NCI-H2171 treated with DMSO at 0.1 percent for 48 hours (cell line): Measurements from ENCODE around the gene STK32B.
"Not testable (repeated sequence)": the region's sequence is repeated elsewhere in the genome, so short reads cannot be mapped to it uniquely, and the experiment has no call there.

Experiments used
- DNase-seq: peaks from one replicate; lab custom pipeline; 2025; lab: John Stamatoyannopoulos, UW

The STK32B gene

DNA sequence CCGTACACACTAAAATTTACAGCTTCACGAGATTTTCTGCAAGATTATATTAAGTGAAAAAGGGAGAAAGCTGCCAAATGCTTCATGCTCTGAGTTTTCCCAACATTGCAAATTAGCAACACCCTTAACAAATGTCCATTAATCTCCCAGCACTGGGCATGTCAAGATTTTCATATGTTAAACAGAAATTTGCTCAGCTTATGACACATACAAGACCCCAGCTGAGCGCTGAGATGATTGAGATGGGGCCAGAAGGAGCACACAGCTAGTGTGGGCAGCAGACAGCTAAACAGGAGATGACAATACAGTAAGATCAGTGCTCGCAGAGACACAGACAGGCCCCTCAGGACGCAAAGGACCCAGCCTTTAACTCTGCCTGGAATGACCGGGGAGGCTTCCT lies 208.8 kb downstream of the STK32B start:
- no peak for DNase-seq

DNA sequence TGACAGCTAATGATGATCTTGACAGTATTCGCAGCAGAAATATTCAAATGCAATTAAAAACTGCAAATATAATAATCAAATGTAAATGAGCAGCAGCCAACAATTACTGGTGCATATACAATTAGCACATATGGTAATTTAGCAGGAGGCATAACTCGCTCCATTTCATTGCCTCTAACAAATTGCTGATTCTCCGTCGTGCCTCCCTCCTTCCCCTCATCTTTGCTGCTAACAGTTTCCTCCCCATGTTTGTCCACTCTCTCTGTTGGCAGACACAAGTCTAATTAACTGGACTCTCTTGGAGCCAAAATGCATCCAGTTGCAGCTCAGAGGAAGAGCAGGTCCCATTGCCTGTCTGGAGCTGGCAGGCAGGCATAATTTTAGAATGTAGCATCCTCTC lies 210.6 kb downstream of the STK32B start:
- DNase-seq: no peak

DNA sequence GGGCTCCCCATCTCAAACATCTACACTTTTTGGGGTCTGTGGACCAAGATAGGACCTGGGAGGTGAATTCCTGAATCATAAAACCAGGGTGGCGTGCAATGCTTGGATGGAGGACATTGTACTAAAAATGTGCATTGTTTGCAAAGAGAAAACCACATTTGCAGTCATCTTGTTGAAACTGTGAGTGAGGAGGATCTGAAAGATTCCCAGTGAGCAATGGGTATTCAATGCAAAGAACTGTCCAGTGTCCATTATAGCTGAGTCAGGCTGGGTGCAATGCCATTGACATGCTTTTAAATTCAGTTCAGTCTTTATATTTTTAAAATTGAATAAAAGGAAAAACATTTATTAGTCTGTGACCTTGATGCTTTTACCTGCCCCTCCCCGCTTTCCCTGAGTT lies 215.7 kb downstream of the STK32B start:
- DNase-seq: no peak

DNA sequence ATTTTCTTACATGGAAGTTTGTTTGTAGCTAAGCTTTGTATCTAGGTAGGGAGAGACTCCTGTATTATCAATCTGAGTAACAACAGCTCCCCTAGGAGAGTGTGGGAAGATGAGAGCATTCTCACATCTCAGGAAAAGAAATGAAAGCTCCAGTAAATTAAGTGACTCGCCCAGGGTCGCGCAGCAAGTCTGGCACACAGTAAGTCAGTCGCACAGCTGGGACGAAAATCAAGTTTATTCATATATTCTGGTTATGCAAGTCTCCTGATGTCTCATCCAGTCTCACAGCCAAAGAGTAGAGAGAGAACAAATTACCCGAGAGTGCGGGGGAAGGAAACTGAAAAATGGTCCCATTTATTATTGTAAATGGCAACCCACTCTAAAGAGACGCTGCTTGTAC lies 216.1 kb downstream of the STK32B start:
- DNase-seq: no peak

DNA sequence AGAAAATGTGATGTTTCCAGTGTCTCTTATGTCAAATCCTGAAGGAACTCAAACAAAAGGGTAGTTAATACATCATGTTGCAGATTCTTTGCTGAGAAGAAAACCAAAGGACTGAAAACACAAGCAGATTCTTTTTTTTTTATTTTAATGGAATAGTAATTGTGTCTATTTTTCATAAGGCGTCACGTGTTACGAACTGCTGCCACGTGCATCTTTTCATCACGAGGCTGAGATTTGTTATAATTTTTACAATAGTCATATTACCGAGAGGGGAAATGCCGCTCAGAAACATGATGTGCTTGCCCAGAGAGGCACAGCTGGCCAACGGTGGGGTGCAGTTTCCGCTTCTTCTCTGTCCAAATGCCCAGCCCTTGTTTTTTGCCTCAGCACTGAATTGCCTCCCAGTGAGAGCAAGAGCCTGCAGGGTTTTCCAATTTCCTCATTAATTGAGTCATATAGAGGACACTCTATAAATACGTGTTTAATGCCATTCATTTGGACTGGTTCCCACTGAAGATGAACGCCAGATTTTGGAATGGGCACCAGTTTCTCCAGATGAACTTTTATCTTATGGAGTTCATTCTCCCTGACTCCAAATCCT lies 225.3 kb downstream of the STK32B start:
- DNase-seq: no peak

DNA sequence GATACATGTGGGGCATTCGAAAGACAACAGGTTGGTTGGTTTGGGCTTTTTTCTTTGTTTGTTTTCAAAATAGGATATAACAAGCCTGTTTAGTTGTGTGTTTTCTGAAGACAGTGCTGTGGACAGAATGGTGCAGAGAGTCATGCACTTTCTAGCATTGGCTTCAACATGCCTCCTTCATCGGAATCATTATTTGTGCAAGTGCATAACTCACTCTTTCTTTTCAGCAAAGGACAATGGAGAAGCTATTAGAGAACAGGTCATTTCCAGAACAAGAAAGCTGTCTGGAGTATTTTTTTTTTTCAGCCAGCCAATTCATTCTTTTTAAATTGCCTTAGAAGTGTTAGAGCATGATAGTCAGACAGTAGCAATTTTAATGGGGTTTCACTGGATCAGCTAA lies 225.8 kb downstream of the STK32B start:
- DNase-seq: no peak

DNA sequence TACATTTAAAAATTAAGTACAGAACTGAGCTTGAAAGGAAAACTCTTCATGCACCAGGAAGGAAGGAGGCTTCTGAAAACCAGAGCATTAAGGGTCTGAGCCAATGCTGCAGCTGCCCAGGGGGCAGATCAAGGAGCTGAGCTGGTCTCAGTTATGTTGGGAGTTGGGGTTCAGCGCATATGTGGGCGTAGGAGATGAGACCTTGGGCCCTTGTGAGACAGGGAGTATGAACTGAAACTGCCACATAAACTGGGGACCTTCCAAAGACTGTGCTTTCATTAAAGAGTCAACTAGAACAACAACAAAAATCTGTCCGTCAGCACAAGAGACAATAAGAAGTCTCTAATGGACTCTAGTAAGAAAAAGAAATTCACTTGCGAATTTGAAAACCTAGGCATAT lies 226.9 kb downstream of the STK32B start:
- DNase-seq: no peak

DNA sequence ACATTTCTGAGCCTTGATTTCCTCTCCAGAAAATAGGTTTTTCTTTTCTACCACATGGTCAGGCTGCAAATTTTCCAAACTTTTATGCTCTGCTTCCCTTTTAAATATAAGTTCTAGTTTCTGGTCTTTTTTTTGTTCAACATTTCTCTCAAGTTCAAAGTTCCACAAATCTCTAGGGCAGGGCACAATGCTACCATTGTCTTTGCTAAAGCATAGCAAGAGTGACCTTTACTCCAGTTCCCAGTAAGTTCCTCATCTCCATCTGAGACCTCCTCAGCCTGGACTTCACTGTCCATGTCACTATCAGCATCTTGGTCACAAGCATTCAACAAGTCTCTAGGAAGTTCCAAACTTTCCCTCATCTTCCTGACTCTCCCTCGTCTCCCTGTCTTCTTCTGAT lies 228.8 kb downstream of the STK32B start:
- DNase-seq: not testable (repeated sequence)

DNA sequence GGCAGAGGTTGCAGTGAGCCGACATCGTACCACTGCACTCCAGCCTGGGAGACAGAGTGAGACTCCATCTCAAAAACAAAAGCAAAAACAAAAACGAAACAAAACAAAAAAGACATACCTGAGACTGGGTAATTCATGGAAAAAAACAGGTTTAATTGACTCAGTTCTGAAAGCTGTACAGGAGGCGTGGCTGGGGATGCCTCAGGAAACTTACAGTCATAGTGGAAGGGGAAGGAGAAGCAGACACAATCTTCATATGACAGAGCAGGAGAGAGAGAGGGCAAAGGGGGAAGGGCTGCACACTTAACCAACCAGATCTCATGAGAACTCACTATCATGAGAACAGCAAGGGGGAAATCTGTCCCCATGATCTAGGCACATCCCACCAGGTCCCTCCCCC lies 229.5 kb downstream of the STK32B start:
- no peak for DNase-seq

DNA sequence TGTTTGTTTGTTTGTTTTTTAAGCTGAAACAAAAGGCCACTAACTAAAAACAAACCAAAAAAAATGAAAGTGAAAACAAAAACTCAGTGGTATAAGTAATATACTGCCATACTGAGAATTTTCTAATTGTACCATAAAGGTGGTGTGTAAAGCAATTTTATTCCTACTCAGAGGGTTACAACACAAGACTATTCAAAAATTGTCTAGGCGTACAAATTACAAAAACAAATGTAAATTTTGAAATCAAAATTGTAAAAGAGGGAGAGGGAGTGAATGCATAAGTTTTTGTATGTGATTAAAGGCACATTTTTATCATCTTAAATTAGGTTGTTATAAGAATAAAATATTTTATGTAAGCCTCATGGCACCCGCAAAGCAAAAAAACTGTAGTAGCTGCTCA lies 232.6 kb downstream of the STK32B start:
- no peak for DNase-seq

DNA sequence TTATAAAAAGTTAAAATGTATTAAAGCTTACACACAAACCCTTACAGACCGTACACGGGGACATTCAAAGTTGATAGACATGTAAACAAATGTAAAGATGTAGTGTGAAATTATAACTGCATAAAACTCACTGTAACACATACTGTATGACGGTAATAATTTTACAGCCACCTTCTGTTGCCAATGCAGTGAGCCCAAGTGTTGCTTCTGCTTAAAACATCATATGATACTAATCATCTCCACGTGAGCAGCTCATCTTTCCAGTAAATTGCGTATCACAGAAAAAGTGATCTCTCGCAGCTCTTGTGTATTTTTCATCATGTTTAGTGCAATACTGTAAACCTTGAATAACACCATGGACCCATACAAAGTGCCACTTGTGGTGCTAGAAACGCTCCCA lies 233.2 kb downstream of the STK32B start:
- DNase-seq: no peak

DNA sequence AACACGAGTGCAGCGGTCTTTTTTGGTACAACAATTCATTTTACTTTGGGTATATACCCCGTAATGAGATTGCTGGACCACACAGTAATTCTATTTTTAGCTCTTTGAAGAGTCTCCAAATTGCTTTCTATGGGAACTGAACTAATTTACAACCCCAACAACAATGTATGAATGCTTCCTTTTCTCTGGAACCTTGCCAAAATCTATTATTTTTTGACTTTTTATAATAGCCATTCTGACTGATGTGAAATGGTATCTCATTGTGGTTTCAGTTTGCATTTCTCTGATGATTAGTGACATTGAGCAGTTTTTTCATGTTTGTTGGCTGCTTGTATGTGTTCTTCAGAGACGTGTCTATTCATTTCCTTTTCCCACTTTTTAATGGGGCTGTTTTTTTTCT lies 240.8 kb downstream of the STK32B start:
- DNase-seq: no peak

DNA sequence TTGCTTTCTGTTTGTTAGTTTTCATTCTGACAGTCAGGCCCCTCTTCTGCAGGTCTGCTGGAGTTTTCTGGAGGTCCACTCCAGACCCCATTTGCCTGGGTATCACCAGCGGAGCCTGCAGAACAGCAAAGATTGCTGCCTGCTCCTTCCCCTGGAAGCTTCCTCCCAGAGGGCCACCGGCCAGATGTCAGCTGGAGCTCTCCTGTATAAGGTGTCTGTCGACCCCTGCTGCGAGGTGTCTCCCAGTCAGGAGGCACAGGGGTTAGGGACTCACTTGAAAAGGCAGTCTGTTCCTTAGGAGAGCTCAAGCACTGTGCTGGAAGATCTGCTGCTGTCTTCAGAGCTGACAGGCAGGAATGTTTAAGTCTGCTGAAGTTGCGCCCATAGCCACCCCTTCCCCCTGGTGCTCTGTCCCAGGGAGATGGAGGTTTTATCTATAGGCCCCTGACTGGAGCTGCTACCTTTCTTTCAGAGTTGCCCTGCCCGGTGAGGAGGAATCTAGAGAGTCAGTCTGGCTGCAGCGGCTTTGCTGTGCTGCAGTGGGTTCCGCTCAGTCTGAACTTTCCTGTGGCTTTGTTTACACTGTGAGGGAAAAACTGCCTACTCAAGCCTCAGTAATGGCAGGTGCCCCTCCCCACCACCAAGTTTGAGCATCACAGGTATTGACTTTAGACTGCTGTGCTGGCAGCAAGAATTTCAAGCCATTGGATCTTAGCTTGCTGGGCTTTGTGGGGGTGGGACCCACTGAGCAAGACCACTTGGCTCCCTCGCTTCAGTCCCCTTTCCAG lies 246.9 kb downstream of the STK32B start:
- DNase-seq: not testable (repeated sequence)

DNA sequence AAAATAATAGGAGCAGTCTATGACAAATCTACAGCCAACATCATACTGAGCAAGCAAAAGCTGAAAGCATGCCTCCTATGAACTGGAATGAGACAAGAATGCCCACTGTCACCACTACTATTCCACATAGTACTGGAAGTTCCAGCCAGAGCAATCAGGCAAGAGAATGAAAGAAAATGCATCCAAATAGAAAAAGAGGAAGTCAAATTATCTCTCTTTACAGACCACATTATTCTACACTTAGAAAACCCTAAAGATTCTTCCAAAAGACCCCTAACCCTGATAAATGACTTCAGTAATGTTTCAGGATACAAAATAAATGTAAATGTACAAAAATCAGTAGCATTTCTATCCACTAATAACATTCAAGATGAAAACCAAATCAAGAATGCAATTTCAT lies 249.0 kb downstream of the STK32B start:
- no peak for DNase-seq

DNA sequence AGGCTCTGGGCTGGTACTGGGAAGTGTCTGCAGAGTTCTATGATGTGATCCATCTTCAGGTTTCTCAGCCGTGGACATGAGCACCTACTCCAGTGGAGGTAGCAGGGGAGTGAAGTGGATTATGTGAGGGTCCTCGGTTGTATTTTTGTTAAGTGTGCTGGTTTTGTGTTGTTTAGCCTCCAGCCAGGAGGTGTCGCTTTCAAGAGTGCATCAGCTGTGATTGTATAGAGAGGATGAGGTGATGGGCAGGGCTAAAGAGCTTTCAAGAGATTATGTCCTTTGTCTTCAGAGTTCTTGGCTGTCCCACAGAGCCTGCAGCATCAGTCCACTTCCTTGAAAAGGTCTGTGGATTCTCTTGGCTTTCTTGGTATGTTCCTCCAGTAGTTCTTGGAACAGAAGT lies 256.6 kb downstream of the STK32B start:
- DNase-seq: no peak

DNA sequence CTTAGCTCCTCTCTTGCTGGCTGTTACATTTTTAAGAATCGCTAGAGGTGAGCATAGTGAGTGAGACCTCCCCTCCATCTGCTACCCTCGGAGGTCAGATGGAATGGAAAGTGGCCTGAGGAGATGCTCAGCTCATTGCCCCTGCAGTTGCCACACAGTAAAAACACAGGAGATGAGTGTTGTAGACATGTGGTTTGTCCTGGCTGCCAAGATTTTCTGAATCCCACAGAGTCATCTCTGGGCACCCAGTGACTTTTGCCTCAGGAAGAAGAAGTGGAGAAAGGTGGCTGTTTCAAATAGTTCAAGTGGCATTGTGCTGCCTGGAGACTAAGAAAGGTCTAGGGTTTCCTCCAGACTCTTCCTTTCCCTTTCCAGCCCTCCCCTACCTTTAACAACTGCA lies 271.0 kb downstream of the STK32B start:
- DNase-seq: no peak

DNA sequence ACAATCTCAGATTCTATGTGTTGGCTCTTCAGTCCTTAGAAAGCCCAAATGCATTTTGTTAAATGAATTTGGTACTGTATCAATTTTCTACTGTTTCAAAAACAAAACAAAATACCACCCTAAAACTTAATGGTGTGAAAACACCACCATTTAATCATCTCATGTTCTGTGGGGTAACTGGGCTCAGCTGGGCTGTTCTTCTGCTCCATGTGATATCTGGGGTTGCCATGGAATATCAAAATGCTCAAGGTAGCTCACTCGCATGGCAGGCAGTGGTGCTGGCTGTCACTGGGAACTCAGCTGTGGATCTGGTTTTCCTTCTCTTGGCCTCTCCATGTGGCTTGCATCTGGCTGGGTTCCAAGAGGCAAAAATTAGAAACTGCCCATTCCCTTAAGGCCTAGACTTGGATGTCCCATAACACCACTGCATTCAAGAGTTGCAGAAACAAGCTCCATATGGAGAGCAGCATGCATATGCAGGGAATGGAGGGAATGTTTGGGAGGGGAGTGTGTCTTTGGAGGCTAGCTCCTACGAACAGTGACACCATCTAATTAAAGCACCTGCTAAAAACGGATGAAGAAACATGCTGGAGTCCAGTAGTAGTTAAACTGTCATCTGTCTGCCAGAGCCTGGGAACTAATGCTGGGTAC lies 279.2 kb downstream of the STK32B start:
- DNase-seq: no peak

DNA sequence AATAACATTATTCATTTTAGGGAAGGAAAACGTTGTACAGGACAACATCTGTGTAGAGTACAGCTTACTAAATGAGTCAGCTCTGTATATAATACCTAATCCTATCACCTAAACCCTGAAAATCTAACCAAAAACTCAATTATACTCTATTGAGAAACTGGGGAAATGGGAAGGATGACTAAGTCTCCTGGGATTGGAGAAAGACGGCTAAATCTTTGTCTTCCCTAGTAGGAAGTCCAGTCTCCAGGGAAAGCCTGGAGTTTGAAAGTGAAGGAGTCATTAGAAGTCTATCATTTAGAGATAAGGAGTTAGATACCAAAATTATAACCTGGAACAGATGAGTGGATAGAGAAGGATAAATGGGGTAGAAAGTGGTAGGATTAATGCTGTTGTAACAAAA lies 286.5 kb downstream of the STK32B start:
- DNase-seq: no peak

DNA sequence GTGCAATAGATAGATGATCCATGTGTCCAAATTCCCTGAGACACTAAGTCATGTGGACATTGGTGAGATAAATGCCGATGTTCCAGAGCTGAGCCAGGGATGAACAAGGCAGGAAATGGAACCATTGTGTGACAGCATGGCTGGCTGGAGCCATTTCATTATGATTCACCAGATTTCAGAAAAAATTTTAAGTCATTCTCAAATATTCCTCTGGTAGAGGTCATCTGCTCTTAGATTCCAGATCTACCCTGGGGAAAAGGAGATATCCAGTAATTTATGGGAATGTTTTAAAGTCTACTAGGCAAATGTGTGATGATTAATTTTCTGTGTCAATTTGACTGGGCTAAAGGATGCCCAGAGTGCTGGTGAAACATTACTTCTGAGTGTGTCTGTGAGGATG lies 287.3 kb downstream of the STK32B start:
- no peak for DNase-seq

DNA sequence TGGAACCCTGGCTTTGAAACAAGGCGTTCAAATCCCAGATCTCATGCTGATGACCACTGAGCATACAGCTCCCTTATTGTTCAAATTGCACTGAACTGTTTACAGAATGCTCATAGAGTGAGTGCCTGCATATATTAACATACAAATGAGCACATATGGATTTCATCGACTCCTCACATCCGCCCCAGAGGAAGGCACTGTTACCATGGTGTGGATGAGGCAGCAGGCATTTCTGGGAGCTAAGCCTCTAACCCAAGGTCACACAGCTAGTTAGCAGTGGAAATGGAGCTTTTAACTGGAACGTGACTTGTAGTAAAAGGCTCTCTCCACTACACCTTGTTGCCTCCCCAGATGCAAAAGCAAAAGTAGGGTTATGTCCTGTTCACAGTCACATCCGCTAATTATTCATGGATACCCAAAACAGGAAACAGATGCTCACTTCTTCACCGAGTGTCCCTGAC lies 289.7 kb downstream of the STK32B start:
- DNase-seq: no peak

DNA sequence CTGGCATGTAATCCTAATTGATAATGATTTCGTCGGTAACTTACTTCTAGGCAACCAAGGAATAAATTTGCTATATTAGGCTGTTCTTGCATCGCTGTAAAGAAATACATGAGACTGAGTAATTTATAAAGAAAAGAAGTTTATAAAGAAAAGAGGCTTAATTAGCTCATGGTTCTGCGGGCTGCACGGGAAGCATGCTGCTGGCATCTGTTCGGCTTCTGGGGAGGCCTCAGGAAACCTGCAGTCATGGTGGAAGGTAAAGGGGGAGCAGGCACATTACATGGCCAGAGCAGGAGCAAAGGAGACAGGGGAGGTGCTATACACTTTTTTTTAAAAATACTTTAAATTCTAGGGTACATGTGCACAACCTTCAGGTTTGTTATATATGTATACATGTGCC lies 290.2 kb downstream of the STK32B start:
- DNase-seq: no peak

DNA sequence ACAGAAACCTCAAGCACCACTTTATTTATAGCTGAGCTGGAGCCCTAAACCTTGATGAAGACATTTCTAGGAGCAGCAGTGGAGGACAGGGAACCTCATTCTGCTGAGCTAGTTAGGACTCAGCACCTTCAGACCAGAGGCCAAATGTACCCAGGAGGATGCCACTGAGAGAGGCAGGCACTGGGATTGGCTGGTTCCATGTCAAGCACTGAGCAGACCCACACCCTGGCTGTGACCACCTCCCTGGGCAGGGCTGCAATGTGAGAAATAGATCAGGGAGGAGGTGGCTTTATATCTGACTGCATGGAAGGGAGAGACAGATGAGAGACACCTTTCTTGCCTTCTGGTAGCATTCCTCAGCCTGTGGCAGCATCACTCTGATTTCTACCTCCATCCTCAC lies 304.6 kb downstream of the STK32B start:
- no peak for DNase-seq

DNA sequence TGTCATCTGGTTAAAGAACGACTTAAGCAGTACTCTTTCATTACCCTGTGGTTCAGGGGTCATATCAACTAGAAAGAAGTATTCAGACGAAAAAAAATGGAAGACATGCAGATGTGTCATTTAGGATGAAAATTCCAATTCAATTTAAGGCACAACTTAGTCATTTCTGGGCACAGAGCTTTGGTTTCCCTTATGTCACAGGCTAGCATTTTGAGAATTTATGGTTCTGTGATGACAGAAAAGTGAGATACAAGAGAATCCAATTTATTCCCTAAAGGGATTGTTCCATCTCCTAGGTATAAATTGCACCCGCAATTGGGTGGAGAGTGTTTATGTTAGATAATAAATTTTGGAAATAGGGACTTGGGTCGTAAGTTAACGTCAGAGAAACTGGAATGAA lies 306.6 kb downstream of the STK32B start:
- DNase-seq: no peak
